Stimulated activated CD8-positive, alpha-beta memory T cell treated with anti-CD3 and anti-CD28 coated beads, Interleukin-7, amount 100 ng/mL, for 1 hour (primary cell): ENCODE data around the gene VEPH1.

ENCODE experiments used
- DNase-seq, 2 donors: peaks; one replicate each; pipeline ENCODE4 v3.0.0-alpha.2; 2020; ENCODE audit warnings: low read depth in 2 of 2

Gene VEPH1

DNA sequence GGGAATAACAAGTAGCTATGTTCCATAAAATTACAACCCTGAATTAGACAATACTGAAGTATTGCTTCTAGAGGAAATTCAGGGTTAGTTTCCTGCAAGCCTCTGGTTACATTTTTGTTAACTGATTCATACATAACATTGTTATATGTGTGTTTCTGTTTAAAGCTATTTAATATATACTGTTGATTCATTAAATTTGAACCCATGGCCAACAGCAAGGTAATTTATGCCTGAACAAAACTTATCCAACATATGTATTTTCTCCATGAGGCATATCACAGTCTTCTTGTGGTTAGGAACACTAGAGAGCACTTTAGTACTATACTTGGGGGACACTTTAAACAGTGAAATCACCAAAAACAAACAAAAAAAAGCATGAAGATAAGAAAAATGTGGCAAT is 114.2 kb downstream of the VEPH1 start:
- DNase-seq, result no peak

- no peak for DNase-seq
Measured at GRCh38 chr3:157387708-157388435, 115.3 kb downstream of the VEPH1 start.

DNA sequence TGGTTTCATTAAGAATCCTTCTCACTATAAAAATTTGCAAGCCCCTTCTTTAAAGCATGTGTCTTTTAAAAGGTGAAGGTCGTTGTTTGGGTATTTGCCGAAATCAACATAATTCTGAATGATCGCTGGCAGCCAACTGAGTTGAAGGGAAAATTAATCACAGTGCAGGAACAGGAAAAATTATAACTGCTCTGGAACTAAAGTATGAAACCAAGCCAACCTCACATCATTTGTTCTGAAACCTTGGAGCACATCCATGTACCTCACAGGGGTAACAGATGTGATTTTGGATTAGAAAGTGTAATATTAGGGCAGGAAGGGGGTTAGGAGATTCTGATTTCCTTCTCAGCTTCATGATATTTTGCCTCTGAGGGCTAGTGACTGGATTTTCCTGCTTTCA is 118.7 kb downstream of the VEPH1 start:
- no peak for DNase-seq

DNA sequence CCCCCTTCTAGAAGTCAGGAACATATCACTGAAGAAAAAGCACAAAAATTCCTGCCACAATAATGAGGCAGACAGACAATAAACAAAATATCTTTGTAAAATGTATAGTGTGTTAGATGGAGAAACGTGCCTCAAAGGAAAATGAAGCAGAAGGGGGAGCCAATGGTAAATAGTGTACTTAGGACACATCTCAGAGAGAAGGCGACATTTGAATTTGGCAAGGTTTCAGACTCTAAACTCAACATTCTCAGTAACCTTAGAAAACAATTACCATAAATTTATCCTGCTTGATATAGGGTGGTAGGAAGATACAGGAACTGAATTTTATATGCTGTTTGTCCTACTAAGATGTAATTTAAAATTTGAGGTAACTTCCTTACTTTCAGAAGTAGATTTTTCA is 119.2 kb downstream of the VEPH1 start:
- no peak for DNase-seq

- no peak for DNase-seq
Measured at GRCh38 chr3:157381606-157382005, 121.6 kb downstream of the VEPH1 start.

DNA sequence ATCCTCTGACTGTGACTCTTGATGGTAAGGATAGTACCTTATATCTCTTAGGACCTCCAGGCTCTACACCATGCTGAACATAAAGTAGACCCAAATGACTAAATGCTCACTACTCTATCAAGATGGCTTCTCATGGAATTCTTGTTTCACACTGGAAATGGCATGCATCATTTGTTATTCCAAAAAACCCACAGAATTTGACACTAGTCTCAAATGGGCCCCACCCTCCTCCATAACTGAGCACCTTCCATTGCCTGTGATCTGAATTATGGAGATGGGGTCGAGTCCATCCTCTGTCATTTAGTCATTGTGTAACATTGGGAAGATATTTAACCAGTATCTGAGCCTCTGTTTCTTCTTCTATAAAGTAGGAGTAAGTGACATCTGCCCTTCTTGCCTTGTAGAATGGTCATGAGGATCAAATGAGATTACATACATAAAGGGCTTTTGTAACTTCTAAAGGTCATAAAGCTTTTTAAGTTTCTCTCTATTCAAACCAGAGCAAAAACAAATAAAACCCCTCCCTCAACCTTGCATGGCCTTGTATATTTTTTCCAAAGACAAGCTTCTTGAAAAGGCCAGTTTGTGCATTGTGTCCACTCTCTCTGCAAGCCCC is 123.6 kb downstream of the VEPH1 start:
- DNase-seq, result no peak

DNA sequence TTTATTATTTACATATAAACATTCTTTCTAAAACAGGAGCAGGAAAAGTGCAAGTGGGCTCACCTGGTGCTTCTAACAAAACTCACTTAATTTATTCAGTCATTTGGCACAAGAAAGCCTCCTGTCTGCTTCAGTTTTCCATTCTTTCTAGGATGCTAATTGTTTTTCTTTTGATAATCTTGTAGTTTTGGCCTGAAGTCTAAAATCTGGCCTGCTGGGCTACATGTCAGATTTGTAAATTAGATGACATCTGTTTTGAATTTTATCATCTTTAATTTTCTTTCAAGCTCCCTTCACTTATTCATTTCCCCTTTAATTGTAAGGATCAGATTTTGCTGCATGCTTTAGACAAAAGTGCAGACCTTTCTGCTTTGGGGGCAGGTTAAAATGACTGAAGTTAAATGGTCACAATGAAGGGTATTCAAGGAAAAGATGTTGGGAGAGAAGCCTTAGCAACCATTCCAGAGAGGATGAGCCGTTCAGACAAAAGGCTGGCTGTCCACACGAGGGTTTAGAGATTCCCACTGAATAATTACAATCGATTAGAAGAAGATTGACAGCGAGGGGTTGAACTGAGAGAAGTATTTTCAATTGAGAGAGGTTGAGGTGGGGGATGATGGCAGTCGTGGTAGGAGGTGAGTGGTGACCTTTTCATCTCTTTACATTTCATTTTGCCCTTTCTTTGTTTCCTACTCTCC is 126.5 kb downstream of the VEPH1 start:
- no peak for DNase-seq

- DNase-seq, result no peak
Measured at GRCh38 chr3:157375342-157375986, 127.8 kb downstream of the VEPH1 start.

GRCh38 chr3:157374933-157375332 is 128.3 kb downstream of the VEPH1 start:
- no peak for DNase-seq

- DNase-seq, result no peak
Measured at GRCh38 chr3:157373783-157374182, 129.4 kb downstream of the VEPH1 start.

DNA sequence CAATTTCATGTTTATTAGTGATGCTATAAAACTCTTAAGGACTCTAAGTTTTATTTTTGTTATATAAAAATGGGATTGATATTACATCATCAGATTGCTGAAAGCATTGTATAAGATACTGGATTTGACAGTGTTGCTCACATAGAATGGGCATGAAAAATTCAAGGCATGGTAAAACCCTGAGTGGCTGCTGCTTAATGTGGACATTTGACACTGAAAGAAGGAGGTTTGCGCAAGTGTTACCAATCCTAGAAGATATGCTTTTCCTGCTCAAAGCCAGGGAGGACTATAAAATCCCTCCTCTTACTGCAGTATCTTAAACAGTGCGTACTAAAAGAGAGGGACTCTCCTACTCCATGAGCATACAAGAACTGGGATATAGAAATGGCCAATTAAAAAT is 132.3 kb downstream of the VEPH1 start:
- DNase-seq, result no peak

DNA sequence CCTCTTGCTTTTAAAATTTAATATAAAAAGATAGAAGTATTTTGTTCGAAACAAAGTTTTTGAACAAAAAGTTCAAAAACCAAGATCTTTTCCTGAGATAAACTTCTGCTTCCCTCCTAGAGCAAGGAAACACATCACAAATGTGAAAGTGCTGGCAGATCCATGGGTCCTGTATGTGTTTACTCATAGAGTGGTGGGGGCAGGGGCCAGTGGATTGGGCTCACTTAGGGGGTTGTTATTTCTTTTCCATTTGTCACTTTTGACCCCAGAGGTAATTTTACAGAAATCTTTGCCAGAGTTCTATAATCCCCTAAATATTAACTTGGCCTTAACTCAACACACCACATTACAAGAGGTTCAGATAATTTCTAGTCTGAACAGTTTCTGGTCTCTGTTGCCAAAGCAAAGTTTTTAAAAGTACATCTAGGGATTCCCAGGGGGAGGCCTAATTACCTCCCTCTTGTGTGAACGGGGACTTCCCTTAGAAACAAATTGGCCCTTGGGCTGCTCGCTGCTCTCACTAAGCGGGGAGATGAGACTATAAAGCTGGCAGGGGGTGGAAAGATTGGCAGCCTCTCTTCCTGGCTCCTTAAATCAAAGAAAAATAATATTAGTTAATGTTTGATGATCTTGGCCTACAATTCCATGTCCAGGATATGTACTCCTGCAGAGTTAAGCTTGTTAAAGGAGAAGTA is 133.3 kb downstream of the VEPH1 start:
- no peak for DNase-seq

DNA sequence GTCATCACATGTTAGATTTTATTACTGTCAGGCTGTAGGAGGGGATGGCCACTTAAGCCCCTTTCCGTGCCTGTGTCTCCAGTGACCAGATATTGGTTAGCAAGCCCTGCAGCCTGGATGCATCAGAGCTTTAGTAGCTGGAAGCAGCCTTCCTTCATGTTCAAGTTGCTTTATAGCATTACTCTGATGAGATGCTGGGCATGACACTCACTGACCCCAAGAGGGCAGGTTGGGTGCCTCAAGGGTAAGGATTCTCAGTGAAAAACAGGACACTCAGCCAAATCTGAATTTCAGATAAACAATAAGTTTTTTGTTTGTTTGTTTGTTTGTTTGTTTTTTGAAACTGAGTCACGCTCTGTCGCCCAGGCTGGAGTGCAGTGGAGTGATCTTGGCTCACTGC is 135.0 kb downstream of the VEPH1 start:
- no peak for DNase-seq

- DNase-seq, result no peak
Measured at GRCh38 chr3:157363393-157363792, 139.8 kb downstream of the VEPH1 start.

- no peak for DNase-seq
Measured at GRCh38 chr3:157362348-157362747, 140.9 kb downstream of the VEPH1 start.

DNA sequence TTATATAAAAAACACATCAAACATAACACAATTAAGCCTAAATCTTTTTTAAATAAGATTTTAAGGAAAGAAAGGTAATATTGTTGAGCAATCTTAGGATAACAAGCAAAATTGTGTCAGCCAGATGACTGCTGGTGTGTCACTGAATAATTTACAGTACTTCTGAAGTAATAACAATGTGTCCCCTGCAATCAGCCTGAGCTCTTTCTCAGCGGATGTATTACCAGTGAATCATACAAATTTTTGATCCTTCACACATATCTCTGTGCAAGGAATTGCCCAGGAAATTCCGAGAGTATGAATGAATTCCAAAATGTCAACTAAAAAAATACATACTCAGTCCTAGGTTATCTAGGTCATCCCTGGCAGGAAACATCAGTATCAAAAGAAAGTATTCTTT is 143.2 kb downstream of the VEPH1 start:
- no peak for DNase-seq

- no peak for DNase-seq
Measured at GRCh38 chr3:157356541-157356940, 146.7 kb downstream of the VEPH1 start.

- DNase-seq, result no peak
Measured at GRCh38 chr3:157355276-157355675, 147.9 kb downstream of the VEPH1 start.

DNA sequence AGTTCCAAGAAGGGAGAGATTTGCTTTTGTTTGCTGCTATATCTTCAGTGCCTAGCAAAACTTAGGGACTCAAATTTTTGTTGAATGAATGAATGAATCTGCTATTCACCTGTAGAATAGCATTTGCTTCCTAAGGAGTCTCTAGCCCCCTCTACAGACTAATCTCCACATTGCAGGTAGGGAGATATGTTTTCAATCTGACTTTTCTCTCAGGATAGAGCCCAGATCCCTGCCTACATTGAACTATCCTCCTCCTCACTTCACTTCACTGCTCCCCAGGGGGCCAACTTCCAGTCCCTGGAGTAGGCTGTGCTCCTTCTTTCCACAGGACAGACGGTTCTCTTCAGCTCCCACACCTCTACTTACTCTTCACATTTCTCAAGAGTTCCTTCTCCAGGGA is 148.5 kb downstream of the VEPH1 start:
- no peak for DNase-seq

GRCh38 chr3:157354254-157354653 is 149.0 kb downstream of the VEPH1 start:
- no peak for DNase-seq

GRCh38 chr3:157353652-157354051 is 149.6 kb downstream of the VEPH1 start:
- no peak for DNase-seq

- DNase-seq, result no peak
Measured at GRCh38 chr3:157351981-157352380, 151.2 kb downstream of the VEPH1 start.
